Measurements from ENCODE around the gene ATP8B4.

DNA sequence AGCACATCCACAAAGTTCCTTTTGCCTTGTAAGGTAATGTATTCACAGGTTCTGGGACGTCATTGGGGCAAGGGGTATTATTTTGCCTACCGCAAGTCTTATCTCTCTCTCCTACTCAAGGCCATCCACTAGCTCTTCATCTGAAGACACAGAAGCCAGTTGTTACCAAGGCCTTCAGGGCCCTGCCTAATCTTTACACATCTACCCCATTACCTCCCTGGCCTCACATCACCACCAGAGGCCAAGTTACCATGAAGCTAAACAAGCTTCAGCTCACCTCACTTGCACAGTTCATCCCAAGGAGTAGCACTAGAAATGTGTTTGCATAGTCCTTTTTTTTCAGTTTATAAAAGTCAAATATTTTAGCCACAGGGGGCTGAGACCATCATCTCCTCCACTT lies 34.1 kb downstream of the ATP8B4 start:
- TF ChIP-seq, protein P1, sequence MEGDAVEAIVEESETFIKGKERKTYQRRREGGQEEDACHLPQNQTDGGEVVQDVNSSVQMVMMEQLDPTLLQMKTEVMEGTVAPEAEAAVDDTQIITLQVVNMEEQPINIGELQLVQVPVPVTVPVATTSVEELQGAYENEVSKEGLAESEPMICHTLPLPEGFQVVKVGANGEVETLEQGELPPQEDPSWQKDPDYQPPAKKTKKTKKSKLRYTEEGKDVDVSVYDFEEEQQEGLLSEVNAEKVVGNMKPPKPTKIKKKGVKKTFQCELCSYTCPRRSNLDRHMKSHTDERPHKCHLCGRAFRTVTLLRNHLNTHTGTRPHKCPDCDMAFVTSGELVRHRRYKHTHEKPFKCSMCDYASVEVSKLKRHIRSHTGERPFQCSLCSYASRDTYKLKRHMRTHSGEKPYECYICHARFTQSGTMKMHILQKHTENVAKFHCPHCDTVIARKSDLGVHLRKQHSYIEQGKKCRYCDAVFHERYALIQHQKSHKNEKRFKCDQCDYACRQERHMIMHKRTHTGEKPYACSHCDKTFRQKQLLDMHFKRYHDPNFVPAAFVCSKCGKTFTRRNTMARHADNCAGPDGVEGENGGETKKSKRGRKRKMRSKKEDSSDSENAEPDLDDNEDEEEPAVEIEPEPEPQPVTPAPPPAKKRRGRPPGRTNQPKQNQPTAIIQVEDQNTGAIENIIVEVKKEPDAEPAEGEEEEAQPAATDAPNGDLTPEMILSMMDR (IDR thresholded peaks at IDR 0.05), result no peak
- TF ChIP-seq POLR2AphosphoS5 (IDR thresholded peaks at IDR 0.05) (no peak), POLR2A (IDR thresholded peaks at IDR 0.05) (no peak), EP300 (IDR thresholded peaks at IDR 0.05) (no peak)

Measured in sigmoid colon (tissue), 4 donors.